ENCODE measurements around the gene ERF.

The ERF gene

GRCh38 chr19:42276284-42276683, 21.4 kb upstream of the ERF start:
- Histone ChIP-seq H3K4me1 (ENCODE audit: insufficient read depth, low read length) (peaks cover 13% of the 10 kb centered on the region), H2AFZ (ENCODE audit: low read depth, low read length) (no peak overlapping the region), H3K27me3 (ENCODE audit: insufficient read depth, low read length) (no peaks in the 10 kb centered on the region), H3K4me3 (ENCODE audit: low read length) (no peak overlapping the region), H3K9me3 (ENCODE audit: low read length) (no peaks in the 10 kb centered on the region), H3K36me3 (ENCODE audit: insufficient read depth, low read length) (peaks cover 26% of the 10 kb centered on the region)

DNA sequence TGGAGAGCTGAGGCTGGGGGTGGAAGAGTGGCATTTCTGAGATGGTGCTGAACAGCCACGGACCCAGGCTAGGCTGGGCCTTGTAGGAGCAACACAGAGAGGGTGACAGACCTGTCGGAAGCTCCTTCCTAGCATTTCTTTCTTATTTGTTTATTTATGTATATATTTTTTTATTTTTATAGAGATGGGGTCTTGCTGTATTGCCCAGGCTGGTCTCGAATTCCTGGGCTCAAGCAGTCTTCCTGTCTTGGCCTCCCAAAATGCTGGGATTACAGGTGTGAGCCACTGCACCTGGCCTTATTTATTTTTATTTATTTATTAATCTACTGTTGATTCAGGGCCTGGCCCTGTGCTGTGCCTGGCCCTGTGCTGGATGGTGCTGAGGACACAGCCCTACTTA, 20.6 kb upstream of the ERF start:
- Histone ChIP-seq H3K9me3 (ENCODE audit: low read length) (no peaks in the 10 kb centered on the region), H2AFZ (ENCODE audit: low read depth, low read length) (no peak overlapping the region), H3K4me1 (ENCODE audit: insufficient read depth, low read length) (peaks cover 17% of the 10 kb centered on the region), H3K27me3 (ENCODE audit: insufficient read depth, low read length) (no peaks in the 10 kb centered on the region), H3K4me3 (ENCODE audit: low read length) (no peak overlapping the region), H3K36me3 (ENCODE audit: insufficient read depth, low read length) (peaks cover 26% of the 10 kb centered on the region)

- Histone ChIP-seq H3K4me3 (ENCODE audit: low read length) (no peak overlapping the region), H3K36me3 (ENCODE audit: insufficient read depth, low read length) (peaks cover 26% of the 10 kb centered on the region), H3K27me3 (ENCODE audit: insufficient read depth, low read length) (no peaks in the 10 kb centered on the region), H3K9me3 (ENCODE audit: low read length) (no peaks in the 10 kb centered on the region), H3K4me1 (ENCODE audit: insufficient read depth, low read length) (peaks cover 21% of the 10 kb centered on the region), H2AFZ (ENCODE audit: low read depth, low read length) (no peak overlapping the region)
These were observed 20.2 kb upstream of the ERF start for GRCh38 chr19:42275103-42275502.

- Histone ChIP-seq H2AFZ (ENCODE audit: low read depth, low read length) (no peak overlapping the region), H3K27me3 (ENCODE audit: insufficient read depth, low read length) (no peaks in the 10 kb centered on the region), H3K4me3 (ENCODE audit: low read length) (no peak overlapping the region), H3K4me1 (ENCODE audit: insufficient read depth, low read length) (peaks cover 24% of the 10 kb centered on the region), H3K36me3 (ENCODE audit: insufficient read depth, low read length) (peaks cover 26% of the 10 kb centered on the region), H3K9me3 (ENCODE audit: low read length) (no peaks in the 10 kb centered on the region)
These were observed 19.2 kb upstream of the ERF start for GRCh38 chr19:42274065-42274682.

DNA sequence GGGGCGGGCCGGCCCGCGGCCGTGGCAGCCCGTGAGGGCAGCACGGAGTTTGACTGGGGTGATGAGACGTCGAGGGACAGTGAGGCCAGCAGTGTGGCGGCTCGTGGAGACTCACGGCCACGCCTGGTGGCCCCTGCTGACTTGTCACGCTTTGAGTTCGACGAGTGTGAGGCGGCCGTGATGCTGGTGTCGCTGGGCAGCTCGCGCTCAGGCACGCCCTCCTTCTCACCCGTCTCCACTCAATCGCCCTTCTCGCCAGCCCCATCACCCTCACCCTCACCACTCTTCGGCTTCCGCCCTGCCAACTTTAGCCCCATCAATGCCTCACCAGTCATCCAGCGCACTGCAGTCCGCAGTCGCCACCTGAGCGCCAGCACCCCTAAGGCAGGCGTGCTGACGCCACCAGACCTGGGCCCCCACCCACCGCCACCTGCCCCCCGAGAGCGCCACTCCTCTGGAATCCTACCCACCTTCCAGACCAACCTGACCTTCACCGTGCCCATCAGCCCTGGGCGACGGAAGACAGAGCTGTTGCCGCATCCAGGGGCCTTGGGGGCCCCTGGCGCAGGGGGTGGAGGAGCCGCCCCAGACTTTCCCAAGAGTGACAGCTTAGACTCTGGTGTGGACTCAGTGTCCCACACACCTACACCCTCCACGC, 18.6 kb upstream of the ERF start:
- Histone ChIP-seq H3K4me1 (ENCODE audit: insufficient read depth, low read length) (peaks cover 18% of the 10 kb centered on the region), H3K27me3 (ENCODE audit: insufficient read depth, low read length) (no peaks in the 10 kb centered on the region), H3K4me3 (ENCODE audit: low read length) (no peak overlapping the region), H3K9me3 (ENCODE audit: low read length) (no peaks in the 10 kb centered on the region), H3K36me3 (ENCODE audit: insufficient read depth, low read length) (peaks cover 26% of the 10 kb centered on the region), H2AFZ (ENCODE audit: low read depth, low read length) (no peak overlapping the region)

- Histone ChIP-seq H3K36me3 (ENCODE audit: insufficient read depth, low read length) (peaks cover 26% of the 10 kb centered on the region), H2AFZ (ENCODE audit: low read depth, low read length) (no peak overlapping the region), H3K9me3 (ENCODE audit: low read length) (no peaks in the 10 kb centered on the region), H3K4me1 (ENCODE audit: insufficient read depth, low read length) (peaks cover 18% of the 10 kb centered on the region), H3K4me3 (ENCODE audit: low read length) (no peak overlapping the region), H3K27me3 (ENCODE audit: insufficient read depth, low read length) (no peaks in the 10 kb centered on the region)
These were observed 18.1 kb upstream of the ERF start for GRCh38 chr19:42272989-42273406.

DNA sequence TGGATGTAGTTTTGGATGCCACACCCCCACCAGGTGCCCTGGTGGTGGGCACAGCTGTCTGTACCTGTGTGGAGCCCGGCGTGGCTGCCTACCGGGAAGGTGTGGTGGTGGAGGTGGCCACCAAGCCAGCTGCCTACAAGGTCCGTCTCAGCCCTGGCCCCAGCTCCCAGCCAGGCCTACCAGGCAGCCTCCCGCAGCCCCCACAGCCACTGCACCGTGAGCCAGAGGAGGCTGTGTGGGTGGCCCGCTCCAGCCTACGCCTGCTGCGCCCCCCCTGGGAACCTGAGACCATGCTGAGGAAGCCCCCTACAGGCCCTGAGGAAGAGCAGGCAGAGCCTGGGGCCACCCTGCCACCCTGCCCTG, 17.6 kb upstream of the ERF start:
- Histone ChIP-seq H3K36me3 (ENCODE audit: insufficient read depth, low read length) (peaks cover 26% of the 10 kb centered on the region), H3K4me3 (ENCODE audit: low read length) (no peak overlapping the region), H3K4me1 (ENCODE audit: insufficient read depth, low read length) (peaks cover 23% of the 10 kb centered on the region)

DNA sequence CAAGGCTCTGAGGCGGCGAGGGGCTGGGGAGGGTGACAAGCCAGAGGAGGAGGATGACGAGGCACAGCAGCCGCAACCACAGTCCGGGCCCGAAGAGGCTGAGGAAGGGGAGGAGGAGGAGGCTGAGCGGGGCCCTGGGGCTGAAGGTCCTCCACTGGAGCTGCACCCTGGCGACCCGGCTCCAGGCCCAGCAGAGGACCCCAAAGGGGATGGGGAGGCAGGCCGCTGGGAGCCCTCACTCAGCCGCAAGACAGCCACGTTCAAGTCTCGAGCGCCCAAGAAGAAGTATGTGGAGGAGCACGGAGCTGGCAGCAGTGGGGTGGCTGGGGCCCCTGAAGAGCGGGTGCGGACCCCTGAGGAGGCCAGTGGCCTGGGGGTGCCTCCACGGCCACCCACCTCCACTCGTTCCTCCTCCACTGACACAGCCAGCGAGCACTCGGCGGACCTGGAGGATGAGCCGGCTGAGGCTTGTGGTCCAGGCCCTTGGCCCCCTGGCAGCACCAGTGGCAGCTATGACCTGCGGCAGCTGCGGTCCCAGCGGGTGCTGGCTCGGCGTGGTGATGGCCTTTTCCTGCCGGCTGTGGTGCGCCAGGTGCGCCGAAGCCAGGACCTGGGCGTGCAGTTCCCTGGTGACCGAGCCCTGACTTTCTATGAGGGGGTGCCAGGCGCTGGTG, 17.1 kb upstream of the ERF start:
- H3K27me3 ChIP-seq (ENCODE audit: insufficient read depth, low read length), result no peaks in the 10 kb centered on the region
- H3K36me3 ChIP-seq (ENCODE audit: insufficient read depth, low read length), result peaks cover 26% of the 10 kb centered on the region
- peaks cover 23% of the 10 kb centered on the region for H3K4me1 ChIP-seq (ENCODE audit: insufficient read depth, low read length)
- no peaks in the 10 kb centered on the region for H3K9me3 ChIP-seq (ENCODE audit: low read length)
- no peak overlapping the region for H2AFZ ChIP-seq (ENCODE audit: low read depth, low read length)
- H3K4me3 ChIP-seq (ENCODE audit: low read length), result no peak overlapping the region

More for the DNA sequence above, 17.6 kb upstream of the ERF start:
- Histone ChIP-seq H3K9me3 (ENCODE audit: low read length) (no peaks in the 10 kb centered on the region), H2AFZ (ENCODE audit: low read depth, low read length) (no peak overlapping the region), H3K27me3 (ENCODE audit: insufficient read depth, low read length) (no peaks in the 10 kb centered on the region)

- Histone ChIP-seq H3K36me3 (ENCODE audit: insufficient read depth, low read length) (peaks cover 26% of the 10 kb centered on the region), H3K9me3 (ENCODE audit: low read length) (no peaks in the 10 kb centered on the region), H3K4me3 (ENCODE audit: low read length) (no peak overlapping the region)
These were observed 16.1 kb upstream of the ERF start for GRCh38 chr19:42271045-42271419.

DNA sequence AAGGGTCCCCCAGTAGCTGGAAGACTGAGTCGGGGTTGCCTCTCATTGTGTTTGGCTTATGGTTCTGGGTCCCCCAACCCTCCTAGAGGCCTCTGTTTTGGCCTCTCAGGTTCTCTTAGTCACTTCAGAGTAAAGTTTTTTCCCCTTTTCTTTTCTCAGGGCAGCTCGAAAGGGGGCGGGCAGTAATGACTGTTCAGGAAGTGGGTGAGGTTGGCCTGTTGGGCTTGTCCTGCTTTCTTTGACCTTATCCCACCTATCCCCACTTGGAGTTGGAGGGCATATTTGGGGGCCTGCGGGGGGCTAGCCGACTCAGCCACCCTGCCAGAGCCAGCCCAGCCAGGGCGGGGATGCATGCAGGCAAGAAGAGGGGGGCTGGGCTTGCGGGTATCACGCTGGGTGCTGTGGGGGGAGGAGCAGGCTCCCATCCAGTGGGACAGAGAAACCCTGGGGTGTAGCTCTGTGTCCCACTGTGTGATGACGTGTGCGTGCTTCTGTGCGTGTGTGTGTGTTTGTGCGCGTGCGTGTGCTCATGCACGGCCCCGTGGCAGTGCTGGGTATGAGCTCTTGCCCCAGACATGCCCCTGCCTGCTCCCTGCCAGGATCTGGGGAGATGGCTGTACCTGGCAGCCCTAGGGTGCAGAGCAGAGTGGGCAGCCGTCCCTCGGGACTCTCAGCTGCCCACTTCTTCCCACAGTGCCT, 15.6 kb upstream of the ERF start:
- Histone ChIP-seq H3K36me3 (ENCODE audit: insufficient read depth, low read length) (peaks cover 26% of the 10 kb centered on the region), H3K27me3 (ENCODE audit: insufficient read depth, low read length) (no peaks in the 10 kb centered on the region), H2AFZ (ENCODE audit: low read depth, low read length) (no peak overlapping the region), H3K4me3 (ENCODE audit: low read length) (peak overlapping the region; percentile 69), H3K4me1 (ENCODE audit: insufficient read depth, low read length) (peaks cover 23% of the 10 kb centered on the region), H3K9me3 (ENCODE audit: low read length) (no peaks in the 10 kb centered on the region)

More at GRCh38 chr19:42271045-42271419, 16.1 kb upstream of the ERF start:
- Histone ChIP-seq H3K27me3 (ENCODE audit: insufficient read depth, low read length) (no peaks in the 10 kb centered on the region), H3K4me1 (ENCODE audit: insufficient read depth, low read length) (peaks cover 23% of the 10 kb centered on the region), H2AFZ (ENCODE audit: low read depth, low read length) (no peak overlapping the region)

DNA sequence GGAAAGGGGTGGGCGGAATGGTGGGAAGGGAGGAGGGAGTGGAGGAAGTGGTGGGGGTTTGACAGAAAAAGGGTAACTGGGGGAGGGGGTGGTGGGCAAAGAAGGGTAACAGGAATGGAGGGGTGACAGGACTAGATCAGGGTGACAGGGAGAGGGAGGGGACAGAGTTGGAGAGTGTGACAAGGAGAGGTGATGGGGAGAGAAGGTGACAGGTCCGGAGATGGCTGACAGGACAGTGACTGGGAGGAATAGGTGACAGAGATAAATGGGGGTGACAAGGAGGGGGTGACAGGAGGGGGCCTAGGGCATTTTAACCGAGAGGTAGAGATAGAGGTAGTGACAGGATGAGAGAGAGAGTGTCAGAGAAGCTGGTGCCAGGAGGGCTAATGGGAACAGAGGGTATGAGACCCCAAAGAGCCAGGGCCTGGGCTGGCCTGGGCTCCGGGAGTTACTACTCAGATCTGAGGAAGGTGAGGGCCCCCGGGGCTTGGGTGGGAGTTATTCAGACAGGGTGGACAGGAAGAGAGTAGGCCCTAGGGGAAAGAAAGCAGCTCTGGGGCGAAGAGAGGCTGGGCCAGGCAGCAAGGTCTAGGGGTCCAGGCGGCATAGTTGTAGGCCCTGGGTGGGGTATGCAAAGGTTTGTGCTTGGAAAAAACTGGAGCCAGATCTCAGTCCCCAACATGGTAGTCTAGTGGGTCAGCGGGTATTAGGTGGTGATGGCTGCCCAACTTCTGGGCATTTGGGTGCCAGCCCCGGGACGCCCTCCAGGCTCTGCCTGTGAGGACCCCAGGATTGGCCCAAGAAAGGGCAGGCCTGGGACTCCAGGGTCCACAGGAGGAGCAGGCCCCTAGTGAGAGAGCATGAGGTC, 14.8 kb upstream of the ERF start:
- Histone ChIP-seq H3K27me3 (ENCODE audit: insufficient read depth, low read length) (no peaks in the 10 kb centered on the region), H3K4me3 (ENCODE audit: low read length) (peak overlapping the region; percentile 69), H3K36me3 (ENCODE audit: insufficient read depth, low read length) (peaks cover 20% of the 10 kb centered on the region), H3K4me1 (ENCODE audit: insufficient read depth, low read length) (peaks cover 23% of the 10 kb centered on the region), H2AFZ (ENCODE audit: low read depth, low read length) (no peak overlapping the region), H3K9me3 (ENCODE audit: low read length) (no peaks in the 10 kb centered on the region)

DNA sequence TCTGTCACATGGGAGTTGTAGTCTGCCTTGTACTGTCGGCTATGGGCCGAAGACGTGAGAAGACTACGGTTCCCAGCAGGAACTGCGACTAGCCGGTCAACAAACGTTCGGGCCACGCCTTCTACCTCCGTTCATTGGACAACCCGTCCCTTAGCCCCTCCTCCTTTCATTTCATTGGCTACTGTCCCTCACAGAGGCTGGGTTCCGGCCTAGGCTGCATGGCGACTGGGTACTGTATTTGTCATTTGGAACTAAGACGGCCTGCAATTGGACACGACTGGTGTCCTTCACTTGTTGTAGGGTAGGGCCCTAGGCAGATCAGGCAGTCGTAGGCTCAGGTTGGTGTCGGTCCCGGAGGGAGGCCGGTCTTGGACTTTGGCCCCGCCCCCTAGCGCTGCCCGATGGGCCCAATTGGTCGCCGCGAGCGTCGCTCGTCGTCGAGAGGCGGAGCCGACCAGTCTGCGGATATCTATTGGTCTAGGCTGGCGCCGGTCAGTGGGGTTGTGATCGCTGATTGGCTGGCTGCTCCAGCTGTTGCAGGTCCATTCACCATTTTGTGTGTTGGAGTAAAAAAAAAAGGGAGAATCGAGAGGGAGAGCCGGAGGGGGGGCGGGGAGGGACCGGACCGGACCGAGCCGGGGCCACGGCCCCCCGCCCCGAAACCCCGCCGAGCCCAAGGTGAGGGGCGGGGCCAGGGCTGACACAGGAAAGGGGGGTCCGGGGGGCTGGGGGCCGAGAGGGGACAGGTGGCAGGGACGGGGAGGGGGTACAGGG, 14.0 kb upstream of the ERF start, which contains the start of gene CIC:
Gene CIC, plus strand, starts transcription at position 549 of the 774 bp plus-strand sequence. CDS start 2,532 bp downstream, outside the sequence.
- H3K9me3 ChIP-seq (ENCODE audit: low read length), result no peaks in the 10 kb centered on the region
- H3K4me3 ChIP-seq (ENCODE audit: low read length), result peak within 1 kb of the TSS; percentile 69
- H3K36me3 ChIP-seq (ENCODE audit: insufficient read depth, low read length), result peaks cover 12% of the 10 kb centered on the region
- H3K27me3 ChIP-seq (ENCODE audit: insufficient read depth, low read length), result no peaks in the 10 kb centered on the region
- H3K4me1 ChIP-seq (ENCODE audit: insufficient read depth, low read length), result peaks cover 23% of the 10 kb centered on the region
- H2AFZ ChIP-seq (ENCODE audit: low read depth, low read length), result peak within 1 kb of the TSS; percentile 83
